Pancreas (tissue), 10 donors: ENCODE results near the gene SLC25A1. TPM values are rescaled to one million over a fixed set of nuclear protein-coding genes. Genes with fewer than 3 reads are reported as not detected.
A peak's percentile ranks its signal among the peaks of the same experiment; 100 is the strongest.

Experiments
- ATAC-seq, 4 donors: fragments of 200-7000 bp; cut with Tn5 transposase; one replicate each; pipeline versions ENCODE4 v1.8.0 to v1.9.1; 2020; ENCODE audit warnings: mild to moderate bottlenecking in 4 of 4, moderate library complexity in 4 of 4
- DNase-seq, 6 donors: peaks; one replicate each; pipeline ENCODE4 v3.0.0-alpha.2; 2020
- FAIRE-seq: peaks from 2 replicates; lab custom pipeline; 2012; peaks lifted over from hg19 to GRCh38; lab: Jason Lieb, UNC
- H3K27ac ChIP-seq, 4 donors: fragments of 200-600 bp; sonication (generic); 1 replicate in 3 of 4; 2 replicates in 1 of 4; pipeline versions ENCODE4 v1.5.0 to v1.8.0; 2020
- H3K27me3 ChIP-seq, 4 donors: fragments of 200-600 bp; one replicate each; pipeline ENCODE4 v1.8.0; 2021
- H3K36me3 ChIP-seq, 3 donors: fragments of 200-600 bp; sonication (generic) in 1 of 3; one replicate each; pipeline versions ENCODE4 v1.5.0 to v1.8.0; 2020 to 2021
- H3K4me1 ChIP-seq, 3 donors: fragments of 200-600 bp; one replicate each; pipeline ENCODE4 v1.8.0; 2021
- H3K4me3 ChIP-seq, 4 donors: fragments of 200-600 bp; sonication (generic) in 2 of 4; one replicate each; pipeline versions ENCODE4 v1.5.0 to v1.8.0; 2020 to 2021
- H3K9me3 ChIP-seq, 4 donors: fragments of 200-600 bp; one replicate each; pipeline ENCODE4 v1.8.0; 2021
- CTCF ChIP-seq, 4 donors: fragments of 200-600 bp; sonication (generic) in 3 of 4; IDR thresholded peaks; one replicate each; pipeline versions ENCODE4 v1.5.0 to v1.8.0; 2021; ENCODE audit warnings: antibody characterized with exemption in 4 of 4
- WGBS, 2 donors: extraction: QIAGEN DNeasy Blood & Tissue Kit; methylation state at CpG; one replicate each; pipeline ENCODE4 v1.1.7; 2013; 5-methylcytosine and 5-hydroxymethylcytosine counted together
- intact Hi-C, 3 donors: fragments of 100-400 bp; cut with DNase I; formaldehyde crosslinking; loops; one replicate each; pipeline versions ENCODE4 v1.11.1 to v1.14.2; 2022
- polyA plus RNA-seq, 2 donors: library from polyadenylated mRNA; stranded (reverse); fragments of 200-250 nt; gene quantifications; one replicate each; pipeline ENCODE4 v1.2.3, GENCODE V29; 2013
- total RNA-seq, 6 donors: library from RNA; stranded (reverse); fragmentation: NEBNext Ultra II Directional in 4 of 6; extraction: Animal tissue kit (Norgen Biotek cat#: 25700) in 4 of 6; gene quantifications; one replicate each; pipeline versions ENCODE4 v1.2.1 to v1.2.4, GENCODE V29; 2021 to 2023
- donor health status: healthy with polysubstance abuse.
- donor health status: DM: no; HTN: no; CAD: no; lungs with moderate emphysema.
- donor health status: DM: no; HTN: no; CAD: no.
- donor health status: control.
- donor health status: control.
- donor health status: Bipolar disorder and iron deficiency.
- donor health status: DM: yes; HTN: yes; CAD: no.
- donor health status: DM: no; HTN: no; CAD: no.
- donor health status: DM: no; HTN: no; CAD: no.
- donor health status: DM: yes; HTN: yes; CAD: no.

Gene SLC25A1
- total and polyA plus RNA-seq, 8 donors: 29.3 to 43.9 (median 35.9) TPM

GRCh38 chr22:19133561-19133960 is 45.0 kb downstream of the SLC25A1 start:
- intact Hi-C loops: loop anchor here in 1 of 3 donors (10.0 kb wide), 2 partner anchors 79 to 91 kb away; no protein-coding TSS in a partner anchor
- no peaks in the 10 kb centered on the region for H3K9me3 ChIP-seq
- no peak for DNase-seq
- no peak for FAIRE-seq
- no peak overlapping the region for H3K27ac ChIP-seq
- no peak overlapping the region for H3K4me3 ChIP-seq
- no peaks in the 10 kb centered on the region for H3K4me1 ChIP-seq
- H3K36me3 ChIP-seq: peaks cover 0 to 29% (median 23%) of the 10 kb centered on the region in 3 donors
- TF ChIP-seq CTCF (IDR thresholded peaks at IDR 0.05): no peak
- H3K27me3 ChIP-seq: no peaks in the 10 kb centered on the region
- no peak for ATAC-seq
- 93 to 98% methylated on average over 13 of the region's 13 CpGs for WGBS, 2 donors

GRCh38 chr22:19132693-19133400 is 45.7 kb downstream of the SLC25A1 start:
- H3K9me3 ChIP-seq: no peaks in the 10 kb centered on the region
- ATAC-seq (peak in 1 of 4 donors; percentile 8), FAIRE-seq (no peak), DNase-seq (peak in 1 of 6 donors; percentile 57)
- no peak overlapping the region for H3K27ac ChIP-seq
- H3K27me3 ChIP-seq: no peaks in the 10 kb centered on the region
- no peaks in the 10 kb centered on the region for H3K4me1 ChIP-seq
- no peak overlapping the region for H3K4me3 ChIP-seq
- WGBS, 2 donors: 89 to 92% methylated on average over 9 of the region's 9 CpGs
- intact Hi-C loops: loop anchor here in 1 of 3 donors (10.0 kb wide), 2 partner anchors 78 to 92 kb away; no protein-coding TSS in a partner anchor
- TF ChIP-seq CTCF (IDR thresholded peaks at IDR 0.05): no peak
- peaks cover 0 to 22% (median 16%) of the 10 kb centered on the region in 3 donors for H3K36me3 ChIP-seq

- H3K4me1 ChIP-seq: no peaks in the 10 kb centered on the region
- no peak for ATAC-seq
- WGBS, 2 donors: 91 to 95% methylated on average over 20 of the region's 20 CpGs
- H3K36me3 ChIP-seq: peaks cover 0 to 22% (median 11%) of the 10 kb centered on the region in 3 donors
- TF ChIP-seq CTCF (IDR thresholded peaks at IDR 0.05): no peak
- no peak overlapping the region for H3K4me3 ChIP-seq
- H3K9me3 ChIP-seq: no peaks in the 10 kb centered on the region
- FAIRE-seq: no peak
- no peaks in the 10 kb centered on the region for H3K27me3 ChIP-seq
- peak in 3 of 6 donors; percentile 18 to 51 (median 39) for DNase-seq
- H3K27ac ChIP-seq: no peak overlapping the region
- intact Hi-C loops: loop anchor here in 1 of 3 donors (10.0 kb wide), 2 partner anchors 77 to 93 kb away; no protein-coding TSS in a partner anchor
Measured at GRCh38 chr22:19132153-19132552, 46.4 kb downstream of the SLC25A1 start.

GRCh38 chr22:19131685-19132015 is 46.9 kb downstream of the SLC25A1 start:
- Histone ChIP-seq H3K27ac (no peak overlapping the region), H3K36me3 (peaks cover 0 to 18% (median 11%) of the 10 kb centered on the region in 3 donors), H3K9me3 (no peaks in the 10 kb centered on the region), H3K4me1 (no peaks in the 10 kb centered on the region), H3K4me3 (no peak overlapping the region), H3K27me3 (no peaks in the 10 kb centered on the region)
- ATAC-seq (no peak), DNase-seq (peak in 1 of 6 donors; percentile 54), FAIRE-seq (no peak)
- intact Hi-C loops: loop anchor here in 1 of 3 donors (10.0 kb wide), 2 partner anchors 77 to 93 kb away; no protein-coding TSS in a partner anchor
- no peak for TF ChIP-seq CTCF (IDR thresholded peaks at IDR 0.05)
- WGBS, 2 donors: 94 to 96% methylated on average over 19 of the region's 19 CpGs
